NCI-H2196 (cell line): ENCODE data around the gene RPS29.
"Not testable (repeated sequence)": the region's sequence is repeated elsewhere in the genome, so short reads cannot be mapped to it uniquely, and the experiment has no call there.

Experiments used
- DNase-seq: peaks from one replicate; lab custom pipeline; 2025; ENCODE audit not compliant: unreplicated experiment; lab: John Stamatoyannopoulos, UW

RPS29 gene

DNA sequence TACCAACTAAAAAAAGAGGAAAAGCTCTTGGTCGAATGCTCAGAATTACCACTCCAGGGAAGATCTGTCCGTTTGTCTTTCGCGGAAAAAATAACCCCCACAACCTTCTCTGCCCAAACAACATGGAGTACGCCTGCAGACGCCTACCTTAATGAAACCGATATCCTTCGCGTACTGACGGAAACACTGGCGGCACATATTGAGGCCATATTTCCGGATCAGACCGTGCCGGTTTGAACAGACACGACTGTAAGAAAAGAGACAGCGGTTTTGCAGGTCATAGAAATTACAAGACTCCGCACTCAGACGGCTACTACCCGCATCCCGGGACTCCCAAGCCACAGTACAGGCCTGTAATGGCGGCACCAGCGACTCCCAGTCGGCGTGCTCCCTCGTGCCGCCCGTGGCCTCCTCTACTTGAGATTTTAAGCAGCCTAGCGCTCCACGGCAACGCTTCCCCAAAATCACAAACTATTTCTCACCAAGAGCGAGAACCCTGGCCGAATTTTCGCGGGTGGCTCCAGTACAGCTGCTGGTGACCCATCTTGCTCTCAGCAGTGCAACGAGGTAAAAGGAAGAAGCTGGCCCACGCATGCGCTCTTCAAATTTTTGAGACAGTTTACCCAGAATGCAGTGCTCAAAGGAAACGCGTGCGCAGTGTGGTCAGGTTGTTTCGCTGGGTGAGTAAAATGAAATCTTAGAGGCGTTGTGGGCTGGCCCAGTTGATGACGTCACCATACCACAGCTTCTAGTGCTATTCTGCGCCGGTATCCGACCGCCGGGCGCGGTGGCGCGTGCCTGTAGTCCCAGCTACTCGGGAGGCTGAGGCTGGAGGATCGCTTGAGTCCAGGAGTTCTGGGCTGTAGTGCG lies at the start of gene RPS29:
TSS of gene RPS29 (minus strand) at position 578 of the 870 bp plus-strand sequence. CDS start at position 544, 34 bp downstream.
- DNase-seq: peak; percentile 98

DNA sequence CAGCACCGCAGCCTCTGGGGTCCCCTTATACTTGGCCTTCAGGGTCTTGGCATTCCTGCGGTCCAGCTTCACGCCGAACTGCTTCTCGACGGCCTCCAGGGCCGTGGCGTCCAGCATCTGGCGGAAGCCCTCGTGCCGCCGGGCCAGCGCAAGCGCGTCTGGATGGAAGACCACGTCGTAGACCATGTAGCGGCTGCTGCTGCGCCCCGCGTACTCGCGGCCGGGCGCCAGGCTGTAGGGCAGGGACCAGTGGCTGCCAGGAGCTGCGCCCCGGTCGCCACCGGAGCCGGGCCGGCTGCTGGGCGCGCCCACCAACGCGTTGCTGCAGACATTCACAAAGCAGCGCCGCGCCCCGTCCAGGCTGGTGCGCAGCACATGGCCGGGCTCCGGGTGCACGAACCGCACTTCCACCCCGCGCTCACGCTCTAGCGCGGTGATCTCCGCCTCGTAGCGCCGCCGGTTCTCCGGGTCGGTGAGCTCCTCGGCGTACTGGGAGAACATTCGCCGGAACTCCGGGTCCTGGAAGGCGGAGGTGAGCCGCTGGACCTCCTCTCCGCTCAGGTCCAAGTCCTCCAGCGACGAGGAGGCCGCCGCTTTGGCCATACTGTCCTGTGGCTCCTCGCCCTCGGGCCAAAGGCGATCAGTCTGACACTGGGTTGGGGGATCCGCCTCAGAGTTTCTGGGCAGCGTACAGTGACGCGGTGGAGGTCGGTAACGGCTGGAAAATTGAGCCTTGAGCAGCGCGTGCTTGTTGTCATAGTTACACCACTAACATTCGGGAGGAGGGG lies 48.6 kb upstream of the RPS29 start, which contains the start of gene DNAAF2:
TSS of gene DNAAF2 (minus strand) at position 698 of the 788 bp plus-strand sequence. CDS start at position 603, 95 bp downstream.
- peak; percentile 70 for DNase-seq

DNA sequence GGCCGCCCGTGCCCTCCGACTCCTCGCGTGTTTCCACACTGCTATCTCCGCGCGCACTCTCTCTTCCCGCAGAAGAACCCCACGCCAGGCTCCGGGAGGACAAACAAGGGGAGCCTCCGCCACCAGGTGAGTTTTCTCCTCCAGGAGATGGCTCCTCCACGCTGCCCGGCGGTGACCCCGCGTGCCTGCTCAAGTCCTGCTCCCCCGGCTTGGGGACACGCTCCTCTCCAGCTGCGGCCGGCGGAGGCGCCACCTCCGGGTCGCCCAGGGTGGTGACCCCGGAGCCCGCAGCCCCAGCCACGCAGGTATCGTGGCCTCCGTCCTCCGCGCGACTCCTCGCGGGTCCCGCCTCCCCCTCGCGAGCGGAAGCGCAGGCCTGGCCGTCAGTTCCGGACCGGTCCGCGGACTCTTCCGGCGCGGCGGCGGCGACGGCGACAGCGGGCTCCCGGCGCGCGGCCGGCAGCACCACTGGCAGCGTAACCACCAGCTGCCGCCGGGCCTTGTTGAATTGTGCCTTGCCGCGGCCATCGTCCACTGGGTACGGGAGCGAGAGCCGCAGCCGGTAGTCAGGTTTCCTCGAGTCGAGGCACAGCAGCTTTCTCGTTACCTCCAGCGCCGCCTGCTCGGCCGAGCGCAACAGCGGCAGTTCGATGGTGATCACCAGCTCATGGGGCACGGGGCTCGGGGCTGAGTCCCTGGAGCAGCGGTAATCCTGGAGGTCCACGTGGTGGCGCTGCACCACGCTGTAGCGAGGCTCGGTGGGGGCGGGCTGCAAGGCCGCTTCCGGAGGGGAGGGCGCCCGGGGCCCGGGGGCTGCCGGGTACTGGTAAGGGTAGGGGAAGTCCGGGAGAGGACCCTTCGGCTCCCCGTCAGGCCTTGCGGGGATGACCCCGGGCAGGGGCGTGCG lies 47.7 kb upstream of the RPS29 start:
- DNase-seq: peak; percentile 95

DNA sequence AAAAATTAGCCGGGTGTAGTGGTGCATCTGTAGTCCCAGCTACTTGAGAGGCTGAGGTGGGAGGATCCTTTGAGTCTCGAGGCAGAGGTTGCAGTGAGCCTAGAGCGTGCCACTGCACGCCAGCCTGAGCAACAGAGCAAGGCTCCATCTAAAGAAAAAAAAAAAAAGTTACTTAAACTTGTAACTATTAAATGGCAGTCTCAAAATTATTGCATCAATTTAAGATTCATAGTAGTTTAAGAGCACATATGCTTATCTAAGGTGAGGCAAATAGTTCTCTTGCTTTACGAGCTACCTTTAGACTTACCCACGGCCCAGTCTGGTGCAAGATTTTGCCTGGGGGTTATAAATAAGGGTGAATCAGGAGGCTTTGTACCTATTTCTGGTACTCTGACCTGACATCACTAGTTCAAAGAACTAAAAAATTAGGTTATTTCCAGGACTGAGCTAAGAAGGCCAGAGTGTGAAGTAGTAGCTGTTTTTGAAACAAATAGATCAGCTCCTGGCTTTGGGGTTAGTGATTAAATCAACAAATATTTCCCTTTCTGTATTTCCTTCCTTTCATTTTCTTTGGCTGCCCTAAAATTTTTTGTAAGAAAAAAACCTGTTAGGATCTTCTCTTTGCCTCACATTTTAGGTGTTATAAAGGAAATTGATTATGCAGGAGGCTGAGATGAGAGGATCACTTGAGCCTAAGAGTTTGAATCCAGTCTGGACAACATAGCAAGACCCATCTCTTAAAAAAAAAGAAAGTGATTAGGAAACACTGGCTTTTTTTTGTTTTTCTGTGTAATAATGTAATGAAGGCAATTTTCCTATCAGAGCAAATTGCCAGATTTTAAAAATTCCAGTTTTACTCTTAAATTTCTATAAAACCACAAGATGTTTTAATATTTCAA lies 38.0 kb upstream of the RPS29 start:
- DNase-seq: no peak

DNA sequence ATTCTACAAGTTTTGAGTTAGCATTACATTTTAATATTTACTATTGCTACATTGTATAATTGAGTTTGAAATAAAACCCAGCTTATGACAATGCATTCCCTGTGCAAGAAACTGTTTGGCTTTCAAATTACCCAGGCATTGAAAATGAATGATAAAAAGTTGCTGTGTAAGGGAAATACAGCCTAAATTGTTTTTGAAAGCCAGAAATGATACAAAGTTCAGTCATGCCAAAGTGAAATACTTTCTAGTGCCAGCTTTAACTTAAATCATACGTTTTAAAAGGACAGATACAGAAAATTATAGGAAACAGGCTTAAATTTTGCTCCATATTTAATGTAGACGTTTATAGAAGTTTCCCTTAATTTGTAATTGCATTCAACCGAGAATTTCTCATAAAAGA lies 37.2 kb upstream of the RPS29 start:
- DNase-seq: no peak

DNA sequence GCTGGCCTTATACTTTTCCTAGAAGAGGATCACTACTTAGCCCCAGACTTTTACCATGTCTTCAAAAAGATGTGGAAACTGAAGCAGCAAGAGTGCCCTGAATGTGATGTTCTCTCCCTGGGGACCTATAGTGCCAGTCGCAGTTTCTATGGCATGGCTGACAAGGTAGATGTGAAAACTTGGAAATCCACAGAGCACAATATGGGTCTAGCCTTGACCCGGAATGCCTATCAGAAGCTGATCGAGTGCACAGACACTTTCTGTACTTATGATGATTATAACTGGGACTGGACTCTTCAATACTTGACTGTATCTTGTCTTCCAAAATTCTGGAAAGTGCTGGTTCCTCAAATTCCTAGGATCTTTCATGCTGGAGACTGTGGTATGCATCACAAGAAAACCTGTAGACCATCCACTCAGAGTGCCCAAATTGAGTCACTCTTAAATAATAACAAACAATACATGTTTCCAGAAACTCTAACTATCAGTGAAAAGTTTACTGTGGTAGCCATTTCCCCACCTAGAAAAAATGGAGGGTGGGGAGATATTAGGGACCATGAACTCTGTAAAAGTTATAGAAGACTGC lies 35.9 kb upstream of the RPS29 start:
- DNase-seq: no peak

DNA sequence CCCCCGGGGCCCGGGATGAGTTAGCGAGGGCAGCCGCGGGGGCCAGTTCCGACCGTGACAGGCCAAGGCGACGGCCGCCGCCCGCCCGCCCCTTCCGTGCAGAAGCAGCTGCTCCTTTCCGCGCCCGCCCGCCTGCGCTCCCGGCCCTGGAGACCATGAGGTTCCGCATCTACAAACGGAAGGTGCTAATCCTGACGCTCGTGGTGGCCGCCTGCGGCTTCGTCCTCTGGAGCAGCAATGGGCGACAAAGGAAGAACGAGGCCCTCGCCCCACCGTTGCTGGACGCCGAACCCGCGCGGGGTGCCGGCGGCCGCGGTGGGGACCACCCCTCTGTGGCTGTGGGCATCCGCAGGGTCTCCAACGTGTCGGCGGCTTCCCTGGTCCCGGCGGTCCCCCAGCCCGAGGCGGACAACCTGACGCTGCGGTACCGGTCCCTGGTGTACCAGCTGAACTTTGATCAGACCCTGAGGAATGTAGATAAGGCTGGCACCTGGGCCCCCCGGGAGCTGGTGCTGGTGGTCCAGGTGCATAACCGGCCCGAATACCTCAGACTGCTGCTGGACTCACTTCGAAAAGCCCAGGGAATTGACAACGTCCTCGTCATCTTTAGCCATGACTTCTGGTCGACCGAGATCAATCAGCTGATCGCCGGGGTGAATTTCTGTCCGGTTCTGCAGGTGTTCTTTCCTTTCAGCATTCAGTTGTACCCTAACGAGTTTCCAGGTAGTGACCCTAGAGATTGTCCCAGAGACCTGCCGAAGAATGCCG lies 35.1 kb upstream of the RPS29 start:
- DNase-seq: peak; percentile 42

DNA sequence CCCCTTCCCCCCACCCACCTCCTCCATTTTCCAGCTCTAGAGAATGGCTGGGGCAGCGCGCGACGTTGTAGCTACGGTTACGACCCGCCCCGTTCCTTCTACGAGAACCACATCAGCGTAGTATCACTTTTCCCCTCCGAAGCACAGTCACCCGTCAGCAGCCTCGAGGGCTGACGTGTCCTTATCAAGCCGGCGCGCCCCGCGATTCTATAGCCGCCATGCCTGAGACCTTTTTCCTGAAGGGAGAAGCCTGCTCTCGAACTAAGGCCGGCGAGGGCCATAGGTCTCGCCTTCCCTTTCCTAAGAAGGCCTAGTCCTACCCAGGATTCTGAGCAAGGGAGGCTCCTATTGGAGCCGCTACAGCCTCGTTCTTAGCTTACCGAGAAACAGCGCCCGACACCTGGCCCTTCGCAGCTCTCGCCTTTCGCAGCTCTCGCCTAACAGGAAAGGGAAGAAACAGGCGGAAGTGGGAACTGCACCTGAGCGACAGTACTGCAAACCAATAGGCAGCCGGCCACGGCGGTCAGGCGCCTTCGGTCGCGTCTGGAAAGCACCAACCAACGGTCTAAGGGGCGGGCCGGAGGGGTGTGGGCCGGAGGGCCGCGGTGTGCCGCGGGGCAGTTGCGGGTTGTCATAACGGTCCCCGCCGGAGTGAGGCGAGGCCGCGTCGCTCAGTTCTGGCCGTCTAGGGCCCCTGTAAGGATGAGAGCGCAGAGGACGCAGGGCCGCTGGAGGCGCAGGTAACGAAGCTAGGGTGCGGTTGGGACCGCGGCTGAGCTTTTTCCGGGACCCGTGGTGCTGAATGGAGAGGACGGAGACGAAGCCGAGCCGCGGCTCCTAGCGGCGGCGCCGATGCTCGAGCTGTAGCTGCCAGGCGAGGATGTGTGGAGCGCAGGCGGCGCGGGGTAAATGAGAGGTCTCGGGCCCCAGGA lies 34.3 kb upstream of the RPS29 start, which contains the start of the genes MGAT2 and RPL36AL:
TSS of gene MGAT2 (plus strand) at position 618 of the 932 bp plus-strand sequence. CDS start 470 bp downstream, outside the sequence.
TSS of gene RPL36AL (minus strand) at position 445 of the 932 bp plus-strand sequence. CDS start 1,522 bp downstream, outside the sequence.
- peak; percentile 96 for DNase-seq

DNA sequence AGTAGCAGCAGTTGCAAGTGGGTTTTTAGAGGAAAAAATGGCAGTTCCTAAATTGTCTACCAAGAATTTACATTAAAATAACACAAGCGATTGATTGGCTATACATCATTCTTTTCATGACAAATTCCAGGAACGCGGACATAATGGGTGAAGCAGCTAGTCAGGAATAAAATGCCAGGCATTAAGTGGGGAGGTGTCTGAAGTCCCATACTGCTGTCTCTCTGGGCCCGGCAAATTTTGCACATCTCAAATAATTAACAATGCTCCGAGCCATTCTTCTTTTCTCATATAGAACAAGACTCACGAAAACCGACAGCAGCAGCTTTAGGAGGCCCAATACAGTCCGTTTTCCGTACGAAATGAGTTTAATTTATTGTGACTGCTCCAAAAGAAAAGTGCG lies 33.5 kb upstream of the RPS29 start:
- DNase-seq: no peak

DNA sequence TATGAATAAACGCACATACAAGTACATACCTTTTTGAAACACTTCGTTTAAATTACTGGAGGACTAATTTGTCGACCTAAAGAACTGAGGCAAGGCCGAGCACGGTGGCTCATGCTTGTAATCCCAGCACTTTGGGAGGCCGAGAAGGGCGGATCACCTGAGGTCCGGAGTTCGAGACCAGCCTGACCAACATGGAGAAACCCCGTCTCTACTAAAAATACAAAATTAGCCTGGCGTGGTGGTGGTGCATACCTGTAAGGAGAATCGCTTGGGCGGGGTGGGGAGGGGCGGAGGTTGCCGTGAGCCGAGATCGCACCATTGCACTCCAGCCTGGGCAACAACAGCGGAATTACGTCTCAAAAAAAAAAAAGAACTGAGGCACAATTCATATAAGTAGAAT lies 33.1 kb upstream of the RPS29 start:
- DNase-seq: not testable (repeated sequence)

DNA sequence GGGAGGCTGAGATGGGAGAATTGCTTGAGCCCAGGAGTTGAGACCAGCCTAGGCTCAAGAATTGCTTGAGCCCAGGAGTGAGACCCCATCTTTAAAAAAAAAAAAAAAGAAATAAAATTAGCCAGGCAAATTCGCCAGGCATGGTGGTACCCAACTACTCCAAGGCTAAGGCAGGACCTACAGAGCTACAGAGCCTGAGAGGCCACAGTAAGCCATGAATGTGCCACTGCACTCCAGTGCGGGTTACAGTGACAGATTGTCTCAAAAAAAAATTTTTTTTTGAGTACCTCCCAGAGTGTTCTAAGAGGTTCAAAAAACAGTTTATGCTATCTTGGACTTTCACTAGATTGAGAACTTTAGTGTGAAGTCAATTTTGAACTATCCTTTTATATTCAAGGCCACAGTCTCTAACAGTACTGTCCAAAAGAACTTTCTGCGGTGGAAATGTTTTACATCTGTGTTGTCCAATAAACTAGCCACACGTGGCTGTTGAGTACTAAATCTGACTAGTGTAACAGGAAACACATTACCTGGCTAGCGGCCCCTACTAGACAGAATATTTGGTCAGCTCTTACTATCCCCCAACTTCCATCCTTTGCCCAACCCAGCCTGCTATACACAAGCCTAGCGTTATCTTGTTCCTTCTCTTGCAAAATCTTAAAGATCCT lies 31.8 kb upstream of the RPS29 start:
- DNase-seq: no peak

DNA sequence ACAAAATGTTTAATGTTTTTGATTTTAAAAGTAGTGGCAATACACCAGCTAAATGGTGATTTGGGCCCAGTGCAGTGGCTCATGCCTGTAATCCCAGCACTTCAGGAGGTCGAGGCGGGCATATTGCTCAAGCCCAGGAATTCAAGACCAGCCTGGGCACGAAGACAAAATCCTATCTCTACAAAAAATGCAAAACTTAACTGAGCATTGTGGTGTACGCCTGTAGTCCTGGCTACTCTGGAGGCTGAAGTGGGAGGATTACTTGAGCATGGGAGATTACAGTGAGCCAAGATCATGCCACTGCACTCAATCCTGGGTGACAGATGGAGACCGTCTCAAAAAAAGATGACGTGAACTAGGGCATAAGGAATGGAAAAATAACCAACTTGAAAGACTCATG lies 29.6 kb upstream of the RPS29 start:
- no peak for DNase-seq

DNA sequence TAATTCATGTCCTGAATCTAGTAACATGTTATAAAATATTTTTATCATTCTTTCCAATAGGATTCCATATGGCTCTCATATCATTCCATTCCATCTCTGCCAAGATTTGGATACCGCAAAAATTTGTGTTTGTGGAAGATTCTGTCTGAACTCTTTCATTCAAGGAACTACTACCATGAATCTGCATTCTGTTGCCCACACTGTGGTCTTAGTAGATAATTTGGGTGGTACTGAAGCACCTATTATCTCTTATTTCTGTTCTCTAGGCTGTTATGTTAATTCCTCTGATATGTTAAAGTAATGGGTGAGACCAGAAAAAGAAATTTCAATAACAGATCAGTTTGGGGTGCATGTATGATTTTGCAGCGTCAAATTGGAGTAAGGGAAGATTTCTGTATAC lies 28.0 kb upstream of the RPS29 start:
- no peak for DNase-seq

DNA sequence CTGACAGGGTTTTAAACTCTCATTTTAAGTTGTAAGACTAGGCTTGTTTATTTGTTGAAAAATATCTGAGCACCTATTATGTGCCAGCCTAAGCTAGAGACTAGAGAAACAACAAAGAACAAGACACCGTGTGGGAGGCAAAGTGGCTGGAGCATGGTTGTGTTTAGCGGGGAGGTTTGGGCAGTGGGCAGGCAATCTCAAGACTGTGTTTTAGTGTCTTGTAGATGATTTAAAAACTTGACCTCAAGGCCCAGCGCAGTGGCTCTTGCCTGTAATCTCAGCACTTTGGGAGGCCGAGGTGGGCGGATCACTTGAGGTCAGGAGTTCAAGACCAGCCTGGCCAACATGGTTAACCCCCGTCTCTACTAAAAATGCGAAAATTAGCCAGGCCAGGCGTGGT lies 26.5 kb upstream of the RPS29 start:
- no peak for DNase-seq

DNA sequence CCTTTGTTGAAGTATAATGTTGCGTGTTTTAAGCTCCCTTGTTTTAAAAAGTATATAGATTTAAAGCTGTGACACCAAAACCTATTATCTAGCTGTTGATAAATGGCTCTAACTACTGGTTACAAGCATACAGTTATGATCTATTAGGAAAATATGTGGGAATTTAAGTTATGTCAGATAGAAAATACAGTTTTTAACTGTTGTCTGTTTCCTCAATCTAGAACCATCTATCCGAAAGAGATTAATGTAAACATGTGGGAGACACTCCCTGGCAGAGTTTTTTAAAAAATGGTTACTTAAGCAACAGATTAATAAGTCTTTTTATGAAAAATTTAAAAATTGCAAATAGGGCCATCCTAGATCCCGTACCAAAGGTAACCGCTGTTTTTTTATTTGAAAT lies 26.1 kb upstream of the RPS29 start:
- no peak for DNase-seq

DNA sequence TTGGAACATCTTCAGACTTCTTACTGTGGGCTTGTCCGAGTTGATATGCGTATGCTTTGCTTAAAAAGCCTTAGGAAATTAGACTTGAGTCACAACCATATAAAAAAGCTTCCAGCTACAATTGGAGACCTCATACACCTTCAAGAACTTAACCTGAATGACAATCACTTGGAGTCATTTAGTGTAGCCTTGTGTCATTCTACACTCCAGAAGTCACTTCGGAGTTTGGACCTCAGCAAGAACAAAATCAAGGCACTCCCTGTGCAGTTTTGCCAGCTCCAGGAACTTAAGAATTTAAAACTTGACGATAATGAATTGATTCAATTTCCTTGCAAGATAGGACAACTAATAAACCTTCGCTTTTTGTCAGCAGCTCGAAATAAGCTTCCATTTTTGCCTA lies 21.4 kb upstream of the RPS29 start:
- no peak for DNase-seq
